Thyroid gland (tissue), 4 donors: ENCODE measurements around the gene MYLIP. TPM values are rescaled to one million over a fixed set of nuclear protein-coding genes. Genes with fewer than 3 reads are reported as not detected.
A peak's percentile ranks its signal among the peaks of the same experiment; 100 is the strongest.

Source experiments
- DNase-seq, 2 donors: peaks; one replicate each; pipeline ENCODE4 v3.0.0-alpha.2; 2019
- H3K27ac ChIP-seq, 3 donors: fragments of 200-600 bp; sonication (generic); 1 replicate in 2 of 3; 2 replicates in 1 of 3; pipeline ENCODE4 v1.5.1; 2016 to 2019; ENCODE audit warnings: mild to moderate bottlenecking in 1 of 3, moderate library complexity in 1 of 3
- H3K27me3 ChIP-seq: fragments of 200-600 bp; sonication (generic); one replicate; pipeline ENCODE4 v1.5.1; 2019
- H3K36me3 ChIP-seq, 2 donors: fragments of 200-600 bp; sonication (generic); one replicate each; pipeline ENCODE4 v1.5.1; 2016 to 2019
- H3K4me1 ChIP-seq, 2 donors: fragments of 200-600 bp; sonication (generic); one replicate each; pipeline ENCODE4 v1.5.1; 2017 to 2019
- H3K4me3 ChIP-seq, 3 donors: fragments of 200-600 bp; sonication (generic); replicated peaks in 1 of 3; 1 replicate in 2 of 3; 2 replicates in 1 of 3; pipeline ENCODE4 v1.5.1; 2016; ENCODE audit warnings: mild to moderate bottlenecking in 1 of 3
- H3K9me3 ChIP-seq: fragments of 200-600 bp; sonication (generic); one replicate; pipeline ENCODE4 v1.5.1; 2017
- POLR2A ChIP-seq, 2 donors: fragments of 450-650 bp; IDR thresholded peaks; one replicate each; pipeline ENCODE4 v1.6.1; 2017; ENCODE audit warnings: antibody characterized with exemption in 2 of 2, mild to moderate bottlenecking in 2 of 2, moderate library complexity in 1 of 2
- WGBS, 2 donors: methylation state at CpG; one replicate each; pipeline ENCODE4 v1.1.5; 2017; 5-methylcytosine and 5-hydroxymethylcytosine counted together
- intact Hi-C: fragments of 100-400 bp; cut with DNase I; formaldehyde crosslinking; loops from one replicate; pipeline ENCODE4 v1.15.1; 2023
- total RNA-seq, 4 donors: library from RNA; depleted of rRNA; stranded (reverse); fragments of >200 nt; gene quantifications; one replicate each; pipeline ENCODE4 v1.2.3, GENCODE V29; 2016
- TF ChIP-seq, protein P1 (sequence below), 6 experiments: fragments of 200-600 bp in 3 of 6; fragments of 450-650 bp in 3 of 6; sonication (generic) in 3 of 6; IDR thresholded peaks; one replicate each; pipeline ENCODE4 v1.5.1; 2016 to 2019; ENCODE audit warnings: antibody characterized with exemption in 6 of 6, mild to moderate bottlenecking in 2 of 6, inconsistent platforms in 1 of 6, moderate library complexity in 1 of 6

MYLIP gene
- total RNA-seq, 4 donors from 2014 or later, result 61.8 to 108 (median 92.0) TPM

DNA sequence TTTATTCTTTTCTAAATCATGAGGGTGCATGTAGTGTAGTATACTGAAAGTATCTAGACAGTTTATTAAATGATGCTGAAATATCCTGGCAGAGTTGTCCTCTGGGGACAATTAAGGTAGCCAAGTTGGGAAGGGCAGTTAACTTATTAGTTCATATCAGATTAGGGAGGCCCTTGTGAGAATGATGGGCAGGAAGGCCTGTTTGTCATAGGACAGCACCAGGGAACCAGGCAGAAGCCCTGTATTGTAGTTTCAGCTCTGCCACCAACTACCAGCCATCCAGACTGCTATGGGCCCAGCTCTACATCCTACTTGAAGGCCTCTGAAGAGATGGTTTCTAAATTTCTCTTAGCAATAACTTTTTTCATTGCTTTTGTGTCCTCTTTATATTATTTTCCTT, 4.0 kb downstream of the MYLIP start:
- TF ChIP-seq POLR2A (IDR thresholded peaks at IDR 0.05), result no peak
- TF ChIP-seq, protein P1, sequence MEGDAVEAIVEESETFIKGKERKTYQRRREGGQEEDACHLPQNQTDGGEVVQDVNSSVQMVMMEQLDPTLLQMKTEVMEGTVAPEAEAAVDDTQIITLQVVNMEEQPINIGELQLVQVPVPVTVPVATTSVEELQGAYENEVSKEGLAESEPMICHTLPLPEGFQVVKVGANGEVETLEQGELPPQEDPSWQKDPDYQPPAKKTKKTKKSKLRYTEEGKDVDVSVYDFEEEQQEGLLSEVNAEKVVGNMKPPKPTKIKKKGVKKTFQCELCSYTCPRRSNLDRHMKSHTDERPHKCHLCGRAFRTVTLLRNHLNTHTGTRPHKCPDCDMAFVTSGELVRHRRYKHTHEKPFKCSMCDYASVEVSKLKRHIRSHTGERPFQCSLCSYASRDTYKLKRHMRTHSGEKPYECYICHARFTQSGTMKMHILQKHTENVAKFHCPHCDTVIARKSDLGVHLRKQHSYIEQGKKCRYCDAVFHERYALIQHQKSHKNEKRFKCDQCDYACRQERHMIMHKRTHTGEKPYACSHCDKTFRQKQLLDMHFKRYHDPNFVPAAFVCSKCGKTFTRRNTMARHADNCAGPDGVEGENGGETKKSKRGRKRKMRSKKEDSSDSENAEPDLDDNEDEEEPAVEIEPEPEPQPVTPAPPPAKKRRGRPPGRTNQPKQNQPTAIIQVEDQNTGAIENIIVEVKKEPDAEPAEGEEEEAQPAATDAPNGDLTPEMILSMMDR (IDR thresholded peaks at IDR 0.05), result no peak
- Histone ChIP-seq H3K9me3 (no peaks in the 10 kb centered on the region), H3K4me3 (peak overlapping the region in 1 of 3 donors; percentile 99), H3K27me3 (no peaks in the 10 kb centered on the region), H3K27ac (peak overlapping the region; percentile 1 to 100 (median 56)), H3K36me3 (peaks cover 0 to 4% of the 10 kb centered on the region in 2 donors), H3K4me1 (peaks cover 62 to 63% of the 10 kb centered on the region in 2 donors)
- no peak for DNase-seq
- intact Hi-C loops, result no loop called here

DNA sequence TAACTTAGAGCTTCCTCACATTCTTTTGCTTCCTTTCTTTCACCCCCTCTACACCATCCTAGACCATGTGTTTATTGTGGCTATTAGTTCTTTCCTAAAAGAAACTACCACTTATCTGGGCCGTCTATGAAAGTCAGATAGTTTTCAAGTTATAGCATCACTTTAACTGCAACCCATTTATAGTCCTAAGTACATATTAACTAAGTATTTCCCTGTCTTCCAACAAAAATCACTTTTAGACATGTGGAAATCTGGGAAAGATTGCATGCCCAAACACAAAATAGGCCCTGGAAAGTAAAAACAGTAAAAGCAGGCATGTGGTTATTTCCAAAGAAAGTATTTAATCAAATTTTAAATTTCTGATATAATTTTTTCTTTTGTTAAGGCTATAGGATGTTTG, 5.5 kb downstream of the MYLIP start:
- Histone ChIP-seq H3K36me3 (peaks cover 0 to 4% of the 10 kb centered on the region in 2 donors), H3K4me3 (peak overlapping the region in 1 of 3 donors; percentile 4), H3K27me3 (no peaks in the 10 kb centered on the region), H3K27ac (peak overlapping the region; percentile 38 to 100 (median 56)), H3K9me3 (no peaks in the 10 kb centered on the region), H3K4me1 (peaks cover 76 to 79% of the 10 kb centered on the region in 2 donors)
- no peak for TF ChIP-seq POLR2A (IDR thresholded peaks at IDR 0.05)
- WGBS, 2 donors, result 7 to 13% methylated on average over 1 of the region's 1 CpG
- DNase-seq, result no peak
- intact Hi-C loops, result no loop called here

DNA sequence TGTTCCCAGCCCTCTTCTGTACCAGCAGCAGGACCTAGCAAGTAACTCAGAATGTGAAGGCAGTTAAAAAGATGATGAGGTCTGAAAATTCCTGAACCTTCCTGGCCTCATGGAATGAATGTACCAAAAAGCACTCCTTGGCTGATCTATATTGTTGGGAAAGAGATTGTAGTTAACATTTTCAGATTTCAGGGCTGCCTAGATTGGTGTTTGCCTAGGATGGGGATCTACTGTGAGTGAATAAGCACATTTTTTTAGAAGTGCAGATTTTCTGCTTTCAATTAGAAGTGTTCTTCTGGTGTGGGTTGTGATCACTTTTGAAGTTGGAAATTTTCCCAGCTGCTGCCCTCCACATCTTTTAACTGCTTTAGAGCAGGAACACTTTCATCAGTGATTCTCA, 6.2 kb downstream of the MYLIP start:
- Histone ChIP-seq H3K27ac (peak overlapping the region; percentile 38 to 100 (median 56)), H3K4me3 (no peak overlapping the region), H3K4me1 (peaks cover 80 to 85% of the 10 kb centered on the region in 2 donors), H3K36me3 (peaks cover 0 to 4% of the 10 kb centered on the region in 2 donors), H3K27me3 (no peaks in the 10 kb centered on the region), H3K9me3 (no peaks in the 10 kb centered on the region)
- intact Hi-C loops, result no loop called here
- peak; percentile 51 to 64 for DNase-seq
- TF ChIP-seq, protein P1 (IDR thresholded peaks at IDR 0.05), result no peak
- TF ChIP-seq POLR2A (IDR thresholded peaks at IDR 0.05), result peak in 1 of 2 donors; percentile 42

DNA sequence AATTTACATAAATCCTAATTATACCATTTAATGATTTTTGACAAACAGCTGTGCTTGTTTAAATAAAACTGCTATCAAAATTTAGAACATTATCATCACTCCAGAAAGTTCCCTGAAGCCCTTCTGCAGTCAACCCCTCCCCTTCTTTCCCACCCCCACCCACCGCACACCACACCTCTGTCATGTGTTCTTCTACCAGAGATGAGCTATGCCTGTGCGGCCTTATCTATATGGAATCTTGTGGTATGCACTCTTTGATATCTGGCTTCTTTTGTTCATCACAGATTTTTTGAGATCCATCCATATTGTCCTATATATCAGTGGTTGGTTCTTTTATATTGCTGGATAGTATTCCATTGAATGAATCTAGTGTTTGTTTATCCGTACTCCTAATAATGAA, 7.2 kb downstream of the MYLIP start:
- peaks cover 89 to 95% of the 10 kb centered on the region in 2 donors for H3K4me1 ChIP-seq
- no peak for DNase-seq
- TF ChIP-seq POLR2A (IDR thresholded peaks at IDR 0.05), result no peak
- TF ChIP-seq, protein P1 (IDR thresholded peaks at IDR 0.05), result no peak
- intact Hi-C loops, result no loop called here
- no peaks in the 10 kb centered on the region for H3K9me3 ChIP-seq
- H3K36me3 ChIP-seq, result peaks cover 0 to 4% of the 10 kb centered on the region in 2 donors
- peak overlapping the region in 2 of 3 donors; percentile 69 to 100 for H3K27ac ChIP-seq
- no peak overlapping the region for H3K4me3 ChIP-seq
- no peaks in the 10 kb centered on the region for H3K27me3 ChIP-seq
- 79 to 81% methylated on average over 3 of the region's 3 CpGs for WGBS, 2 donors

DNA sequence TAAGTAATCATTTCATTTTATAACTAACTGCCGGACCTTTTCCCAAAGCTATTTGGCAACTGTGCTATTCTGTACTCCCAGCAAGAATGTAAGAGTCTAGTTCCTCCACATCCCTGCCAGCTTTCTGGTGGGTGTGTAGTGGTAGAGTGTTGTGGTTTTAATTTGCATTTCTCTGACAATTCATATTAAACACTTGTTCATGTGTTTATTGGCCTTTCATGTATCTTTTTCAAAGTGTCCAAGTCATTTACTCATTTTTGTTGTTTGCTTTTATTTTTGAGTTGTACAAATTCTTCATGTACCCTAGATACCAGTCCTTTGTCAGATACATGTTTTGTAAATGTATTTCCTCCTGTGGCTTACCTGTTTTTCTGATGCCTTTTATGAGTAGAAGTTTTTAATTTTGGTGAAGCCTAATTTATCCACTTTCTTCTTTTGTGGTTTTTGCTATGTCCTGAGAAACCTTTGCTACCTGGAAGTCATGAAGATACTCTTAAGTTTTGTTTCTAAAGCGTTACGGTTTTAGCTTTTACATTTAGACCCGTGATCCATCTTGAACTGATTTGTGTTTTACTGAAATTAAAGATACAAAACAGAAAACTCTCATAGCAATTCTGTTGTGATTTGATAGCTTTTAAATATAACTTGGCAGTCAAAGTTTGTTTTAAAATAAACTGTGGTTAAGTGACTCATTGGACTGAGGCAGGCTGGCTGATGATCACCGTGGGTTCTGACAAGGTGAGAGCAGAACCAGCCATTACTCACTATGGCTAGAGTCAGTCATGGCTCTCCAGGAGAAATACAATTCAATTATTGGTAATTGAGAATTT, 8.0 kb downstream of the MYLIP start:
- Histone ChIP-seq H3K4me3 (no peak overlapping the region), H3K36me3 (peaks cover 0 to 9% of the 10 kb centered on the region in 2 donors), H3K27me3 (no peaks in the 10 kb centered on the region), H3K4me1 (peaks cover 88 to 99% of the 10 kb centered on the region in 2 donors), H3K27ac (peak overlapping the region; percentile 53 to 100 (median 69)), H3K9me3 (no peaks in the 10 kb centered on the region)
- peak; percentile 37 to 55 for DNase-seq
- intact Hi-C loops, result no loop called here
- TF ChIP-seq POLR2A (IDR thresholded peaks at IDR 0.05), result no peak
- TF ChIP-seq, protein P1 (IDR thresholded peaks at IDR 0.05), result no peak
- 15 to 19% methylated on average over 5 of the region's 5 CpGs for WGBS, 2 donors
